GM23338 (cell line): Measurements from ENCODE around the gene BICC1. TPM values are rescaled to one million over a fixed set of nuclear protein-coding genes. Genes with fewer than 3 reads are reported as not detected.

ENCODE experiments used
- ATAC-seq: fragments of 200-7000 bp; cut with Tn5 transposase; 3 replicates; pipeline ENCODE4 v1.9.1; 2020
- DNase-seq: peaks from one replicate; pipeline ENCODE4 v3.0.0-alpha.2; 2015; ENCODE audit warnings: low spot score
- H2AFZ ChIP-seq: fragments of 200-600 bp; sonication (generic); 2 replicates; pipeline ENCODE4 v1.8.0; 2016; ENCODE audit warnings: antibody characterized with exemption, mild to moderate bottlenecking, moderate library complexity
- H3F3A ChIP-seq: fragments of 200-600 bp; sonication (generic); replicated peaks from 2 replicates; pipeline ENCODE4 v1.8.0; 2017; ENCODE audit warnings: antibody characterized with exemption, mixed run types, low read depth
- H3K27ac ChIP-seq: fragments of 200-600 bp; sonication (generic); 2 replicates; pipeline ENCODE4 v1.6.1; 2016; ENCODE audit warnings: low read depth
- H3K27me3 ChIP-seq: fragments of 200-600 bp; sonication (generic); 2 replicates; pipeline ENCODE4 v1.8.0; 2016; ENCODE audit warnings: mild to moderate bottlenecking, mixed run types, moderate library complexity; ENCODE audit not compliant: insufficient read depth
- H3K36me3 ChIP-seq: fragments of 200-600 bp; sonication (generic); 2 replicates; pipeline ENCODE4 v1.8.0; 2016; ENCODE audit warnings: mild to moderate bottlenecking; ENCODE audit not compliant: insufficient read depth
- H3K4me1 ChIP-seq: fragments of 200-600 bp; sonication (generic); 2 replicates; pipeline ENCODE4 v1.8.0; 2016; ENCODE audit warnings: mild to moderate bottlenecking, moderate library complexity; ENCODE audit not compliant: insufficient read depth
- H3K4me2 ChIP-seq: fragments of 200-600 bp; sonication (generic); 2 replicates; pipeline ENCODE4 v1.7.1; 2017; ENCODE audit warnings: mixed run types
- H3K4me3 ChIP-seq: fragments of 200-600 bp; sonication (generic); 2 replicates; pipeline ENCODE4 v1.6.1; 2016; ENCODE audit warnings: mixed run types
- H3K79me2 ChIP-seq: fragments of 200-600 bp; sonication (generic); replicated peaks from 2 replicates; pipeline ENCODE4 v1.8.0; 2017; ENCODE audit warnings: mild to moderate bottlenecking; ENCODE audit not compliant: insufficient read depth
- H3K9me2 ChIP-seq: fragments of 200-600 bp; sonication (generic); 2 replicates; pipeline ENCODE4 v1.8.0; 2017; ENCODE audit not compliant: insufficient read depth
- H4K20me1 ChIP-seq: fragments of 200-600 bp; sonication (generic); replicated peaks from 2 replicates; pipeline ENCODE4 v1.8.0; 2017; ENCODE audit warnings: mild to moderate bottlenecking; ENCODE audit not compliant: insufficient read depth
- H3K27ac Mint-ChIP-seq: 2 replicates; pipeline ENCODE4 v1.8.0; 2020; ENCODE audit warnings: inconsistent platforms, mild to moderate bottlenecking, moderate library complexity, mixed read lengths
- H3K27me3 Mint-ChIP-seq: 3 replicates; pipeline ENCODE4 v1.8.0; 2022; ENCODE audit warnings: low read depth, mild to moderate bottlenecking, moderate library complexity, mixed read lengths, inconsistent platforms; ENCODE audit not compliant: insufficient read depth, poor library complexity
- H3K36me3 Mint-ChIP-seq: 3 replicates; pipeline ENCODE4 v1.8.0; 2021; ENCODE audit warnings: low read depth, mild to moderate bottlenecking, inconsistent platforms, moderate library complexity, mixed read lengths
- H3K4me1 Mint-ChIP-seq: 3 replicates; pipeline ENCODE4 v1.8.0; 2020; ENCODE audit warnings: mild to moderate bottlenecking, inconsistent platforms, mixed read lengths
- H3K4me3 Mint-ChIP-seq: 3 replicates; pipeline ENCODE4 v1.8.0; 2021; ENCODE audit warnings: moderate library complexity, mild to moderate bottlenecking, inconsistent platforms, mixed read lengths
- H3K9me3 Mint-ChIP-seq: 3 replicates; pipeline ENCODE4 v1.8.0; 2020; ENCODE audit warnings: moderate library complexity, mild to moderate bottlenecking, inconsistent platforms, mixed read lengths
- CREB1 ChIP-seq: fragments of 250-450 bp; sonication (Bioruptor Pico); IDR thresholded peaks from 2 replicates; pipeline ENCODE4 v1.5.0; 2020; ENCODE audit warnings: low read depth, mild to moderate bottlenecking, moderate library complexity
- CTCF ChIP-seq, 2 experiments: fragments of 200-600 bp in 1 of 2; sonication (generic) in 1 of 2; conservative IDR thresholded peaks; 2 replicates each; pipeline versions ENCODE4 v1.5.1 to v1.6.1; 2016 to 2017; ENCODE audit warnings: antibody characterized with exemption in 2 of 2, low read depth in 2 of 2, mild to moderate bottlenecking in 2 of 2, moderate library complexity in 1 of 2
- ETS1 ChIP-seq: IDR thresholded peaks from 2 replicates; pipeline ENCODE4 v1.6.1; 2016; ENCODE audit warnings: antibody characterized with exemption
- JUNB ChIP-seq: IDR thresholded peaks from one replicate; pipeline ENCODE4 v1.6.1; 2016; ENCODE audit warnings: antibody characterized with exemption; ENCODE audit not compliant: unreplicated experiment
- NANOG ChIP-seq: IDR thresholded peaks from 2 replicates; pipeline ENCODE4 v1.6.1; 2016; ENCODE audit warnings: antibody characterized with exemption, borderline replicate concordance
- STAT1 ChIP-seq: IDR thresholded peaks from one replicate; pipeline ENCODE4 v1.6.1; 2016; ENCODE audit warnings: antibody characterized with exemption; ENCODE audit not compliant: unreplicated experiment
- polyA plus RNA-seq: library from polyadenylated mRNA; unstranded; fragments of >200 nt; fragmentation: Nextera tagmentation; extraction: Ambion mirVana; gene quantifications from 2 replicates; pipeline ENCODE4 v1.2.1, GENCODE V29; 2016
- total RNA-seq: library from RNA; depleted of rRNA; stranded (reverse); fragments of >200 nt; shearing (Covaris generic); gene quantifications from 2 replicates; pipeline ENCODE4 v1.2.3, GENCODE V29; 2014
- TF ChIP-seq, protein P1 (sequence below): IDR thresholded peaks from one replicate; pipeline ENCODE4 v1.6.1; 2018; ENCODE audit warnings: antibody characterized with exemption; ENCODE audit not compliant: unreplicated experiment

Gene BICC1
- total and polyA plus RNA-seq, 2 experiments from 2014 or later, result 1.3 to 2.2 TPM

DNA sequence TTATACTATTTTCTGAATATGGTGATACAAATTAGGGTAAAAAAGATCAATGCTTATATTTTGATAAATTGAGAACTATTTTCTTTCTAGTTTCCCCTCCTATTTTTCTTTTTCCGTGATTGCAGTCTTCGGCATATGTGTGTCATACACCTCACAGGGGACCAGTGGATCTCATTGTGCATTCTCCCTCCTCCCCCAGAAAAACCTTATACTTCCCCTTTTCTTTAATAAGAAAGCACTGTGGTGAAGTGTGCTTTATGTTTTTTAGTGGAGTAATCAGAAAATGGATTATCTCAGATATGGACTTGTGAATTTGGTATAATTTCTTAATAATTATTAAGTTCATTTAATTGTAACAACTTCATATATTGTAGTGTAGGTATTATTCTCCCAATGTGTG lies 72.8 kb downstream of the BICC1 start (continued):
- TF ChIP-seq CTCF (conservative IDR thresholded peaks at IDR 0.05; ENCODE audit: low read depth in 2 of 2) (no peak), STAT1 (no peak)

GRCh38 chr10:58586282-58587245 lies 73.9 kb downstream of the BICC1 start:
- Mint-ChIP-seq H3K4me3 (no peak overlapping the region), H3K9me3 (peaks cover 4% of the 10 kb centered on the region; the same call in 2 of the 3 replicates), H3K4me1 (no peaks in the 10 kb centered on the region; the same call in 2 of the 3 replicates), H3K27me3 (no peaks in the 10 kb centered on the region), H3K36me3 (no peaks in the 10 kb centered on the region), H3K27ac (no peak overlapping the region)
- Histone ChIP-seq H3K4me3 (no peak overlapping the region), H3F3A (no peaks in the 10 kb centered on the region), H3K27ac (no peak overlapping the region), H3K4me2 (no peak overlapping the region), H3K27me3 (no peaks in the 10 kb centered on the region), H3K36me3 (no peaks in the 10 kb centered on the region), H4K20me1 (no peaks in the 10 kb centered on the region), H3K79me2 (no peaks in the 10 kb centered on the region), H2AFZ (no peak overlapping the region), H3K9me2 (no peaks in the 10 kb centered on the region), H3K4me1 (no peaks in the 10 kb centered on the region)
- ATAC-seq (no peak), DNase-seq (no peak)
- TF ChIP-seq ETS1 (no peak), JUNB (no peak), NANOG (no peak), CREB1 (no peak), STAT1 (no peak)
- TF ChIP-seq, protein P1, sequence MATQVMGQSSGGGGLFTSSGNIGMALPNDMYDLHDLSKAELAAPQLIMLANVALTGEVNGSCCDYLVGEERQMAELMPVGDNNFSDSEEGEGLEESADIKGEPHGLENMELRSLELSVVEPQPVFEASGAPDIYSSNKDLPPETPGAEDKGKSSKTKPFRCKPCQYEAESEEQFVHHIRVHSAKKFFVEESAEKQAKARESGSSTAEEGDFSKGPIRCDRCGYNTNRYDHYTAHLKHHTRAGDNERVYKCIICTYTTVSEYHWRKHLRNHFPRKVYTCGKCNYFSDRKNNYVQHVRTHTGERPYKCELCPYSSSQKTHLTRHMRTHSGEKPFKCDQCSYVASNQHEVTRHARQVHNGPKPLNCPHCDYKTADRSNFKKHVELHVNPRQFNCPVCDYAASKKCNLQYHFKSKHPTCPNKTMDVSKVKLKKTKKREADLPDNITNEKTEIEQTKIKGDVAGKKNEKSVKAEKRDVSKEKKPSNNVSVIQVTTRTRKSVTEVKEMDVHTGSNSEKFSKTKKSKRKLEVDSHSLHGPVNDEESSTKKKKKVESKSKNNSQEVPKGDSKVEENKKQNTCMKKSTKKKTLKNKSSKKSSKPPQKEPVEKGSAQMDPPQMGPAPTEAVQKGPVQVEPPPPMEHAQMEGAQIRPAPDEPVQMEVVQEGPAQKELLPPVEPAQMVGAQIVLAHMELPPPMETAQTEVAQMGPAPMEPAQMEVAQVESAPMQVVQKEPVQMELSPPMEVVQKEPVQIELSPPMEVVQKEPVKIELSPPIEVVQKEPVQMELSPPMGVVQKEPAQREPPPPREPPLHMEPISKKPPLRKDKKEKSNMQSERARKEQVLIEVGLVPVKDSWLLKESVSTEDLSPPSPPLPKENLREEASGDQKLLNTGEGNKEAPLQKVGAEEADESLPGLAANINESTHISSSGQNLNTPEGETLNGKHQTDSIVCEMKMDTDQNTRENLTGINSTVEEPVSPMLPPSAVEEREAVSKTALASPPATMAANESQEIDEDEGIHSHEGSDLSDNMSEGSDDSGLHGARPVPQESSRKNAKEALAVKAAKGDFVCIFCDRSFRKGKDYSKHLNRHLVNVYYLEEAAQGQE, result no peak
